Measurements from ENCODE around the gene KIAA0753. TPM values are rescaled to one million over a fixed set of nuclear protein-coding genes. Genes with fewer than 3 reads are reported as not detected.

Gene KIAA0753
- total RNA-seq, 1 experiment from 2014 or later: 6.9 TPM

- no peaks in the 10 kb centered on the region for H3K9me2 ChIP-seq (replicated peaks; ENCODE audit: low read length)
- no peaks in the 10 kb centered on the region for H3K27me3 ChIP-seq (ENCODE audit: low read length)
- peaks cover 27% of the 10 kb centered on the region for H3K36me3 ChIP-seq (ENCODE audit: low read depth, low read length)
- H3K9ac ChIP-seq (ENCODE audit: low read length): peak overlapping the region; percentile 32; the same call in 1 of the 2 replicates
- no TSS peak for BruUV-seq (replicated peaks)
- peak overlapping the region; percentile 82 for H3K27ac ChIP-seq (ENCODE audit: low read length)
- ATAC-seq (peak; percentile 30), DNase-seq (peak; percentile 72)
- intact Hi-C loops (cut with micrococcal nuclease): loop anchor here (2.0 kb wide), 1 partner anchor 17 kb away; no protein-coding TSS in a partner anchor
- TF ChIP-seq EZH2phosphoT487 (IDR thresholded peaks at IDR 0.05; ENCODE audit: borderline replicate concordance, low read length) (no peak), EZH2 (IDR thresholded peaks at IDR 0.05; ENCODE audit: low read length, unreplicated experiment) (no peak), CTCF (conservative IDR thresholded peaks at IDR 0.05; ENCODE audit: low read depth, low read length) (no peak)
- peak overlapping the region; percentile 96 for H3K4me2 ChIP-seq (ENCODE audit: low read length)
- peaks cover 80% of the 10 kb centered on the region for H3K79me2 ChIP-seq (ENCODE audit: low read length)
- no peak overlapping the region for H2AFZ ChIP-seq (ENCODE audit: low read length)
- H3F3A ChIP-seq (ENCODE audit: low read length, unreplicated experiment): peaks cover 24% of the 10 kb centered on the region
- CTCF ChIA-PET: no interaction called here
- H3K4me1 ChIP-seq (ENCODE audit: insufficient read depth, low read length): peaks cover 42% of the 10 kb centered on the region
- H4K20me1 ChIP-seq (ENCODE audit: low read length): peaks cover 33% of the 10 kb centered on the region
- POLR2A ChIA-PET (ENCODE audit: unreplicated experiment): no interaction called here
- no peaks in the 10 kb centered on the region for H3K9me3 ChIP-seq (ENCODE audit: low read length)
- peak overlapping the region; percentile 80 for H3K4me3 ChIP-seq (ENCODE audit: low read length)
Measured at GRCh38 chr17:6643451-6644125, 3.1 kb upstream of the KIAA0753 start.

- Histone ChIP-seq H3K79me2 (ENCODE audit: low read length) (peaks cover 76% of the 10 kb centered on the region), H3K36me3 (ENCODE audit: low read depth, low read length) (peaks cover 22% of the 10 kb centered on the region), H3F3A (ENCODE audit: low read length, unreplicated experiment) (peaks cover 24% of the 10 kb centered on the region), H3K27me3 (ENCODE audit: low read length) (no peaks in the 10 kb centered on the region), H3K4me1 (ENCODE audit: insufficient read depth, low read length) (peaks cover 42% of the 10 kb centered on the region), H3K9me2 (replicated peaks; ENCODE audit: low read length) (no peaks in the 10 kb centered on the region), H4K20me1 (ENCODE audit: low read length) (peaks cover 29% of the 10 kb centered on the region), H3K4me3 (ENCODE audit: low read length) (peak overlapping the region; percentile 80), H3K4me2 (ENCODE audit: low read length) (peak overlapping the region; percentile 96), H3K9me3 (ENCODE audit: low read length) (no peaks in the 10 kb centered on the region), H2AFZ (ENCODE audit: low read length) (no peak overlapping the region), H3K27ac (ENCODE audit: low read length) (peak overlapping the region; percentile 82), H3K9ac (ENCODE audit: low read length) (peak overlapping the region; percentile 87)
- no TSS peak for BruUV-seq (replicated peaks)
- DNase-seq: peak; percentile 74
- no peak for TF ChIP-seq EZH2 (IDR thresholded peaks at IDR 0.05; ENCODE audit: low read length, unreplicated experiment)
- TF ChIP-seq CTCF (conservative IDR thresholded peaks at IDR 0.05; ENCODE audit: low read depth, low read length): no peak
- no peak for TF ChIP-seq EZH2phosphoT487 (IDR thresholded peaks at IDR 0.05; ENCODE audit: borderline replicate concordance, low read length)
- ChIA-PET CTCF (interaction anchor here (0.6 kb wide), 1 partner anchor 139 kb away, joined by 4 read pairs; no protein-coding TSS in a partner anchor), POLR2A (ENCODE audit: unreplicated experiment) (interaction anchor here (0.6 kb wide), 1 partner anchor 9 kb away, joined by 4 read pairs; the partner anchor contains the start of genes C17orf100 and MED31)
- ATAC-seq: peak; percentile 4
- intact Hi-C loops (cut with micrococcal nuclease): loop anchor here (2.0 kb wide), 1 partner anchor 16 kb away; no protein-coding TSS in a partner anchor
Measured at GRCh38 chr17:6642592-6642991, 2.1 kb upstream of the KIAA0753 start.
